RWPE1 (cell line): Measurements from ENCODE around the gene CSF2.

Experiments
- CTCF ChIA-PET: fragments of 350-600 bp; sonication (Branson Sonifier 250); formaldehyde crosslinking; extraction: SDS; loops from one replicate; lab custom pipeline; 2021; lab: Yijun Ruan, JAX
- POLR2A ChIA-PET: fragments of 400-600 bp; formaldehyde crosslinking; extraction: SDS; loops from one replicate; lab custom pipeline; 2020; ENCODE audit warnings: antibody characterized with exemption; ENCODE audit not compliant: low non-redundant PET; lab: Yijun Ruan, JAX
- DNase-seq: peaks from one replicate; pipeline ENCODE4 v3.0.0; 2012; ENCODE audit warnings: low spot score
- H3K27ac ChIP-seq: fragments of 450-650 bp; 2 replicates; pipeline ENCODE4 v1.5.1; 2017
- TF ChIP-seq, protein P1 (sequence below): fragments of 450-650 bp; conservative IDR thresholded peaks from 2 replicates; pipeline ENCODE4 v1.5.1; 2017; ENCODE audit warnings: low read depth, mild to moderate bottlenecking

CSF2 gene

DNA sequence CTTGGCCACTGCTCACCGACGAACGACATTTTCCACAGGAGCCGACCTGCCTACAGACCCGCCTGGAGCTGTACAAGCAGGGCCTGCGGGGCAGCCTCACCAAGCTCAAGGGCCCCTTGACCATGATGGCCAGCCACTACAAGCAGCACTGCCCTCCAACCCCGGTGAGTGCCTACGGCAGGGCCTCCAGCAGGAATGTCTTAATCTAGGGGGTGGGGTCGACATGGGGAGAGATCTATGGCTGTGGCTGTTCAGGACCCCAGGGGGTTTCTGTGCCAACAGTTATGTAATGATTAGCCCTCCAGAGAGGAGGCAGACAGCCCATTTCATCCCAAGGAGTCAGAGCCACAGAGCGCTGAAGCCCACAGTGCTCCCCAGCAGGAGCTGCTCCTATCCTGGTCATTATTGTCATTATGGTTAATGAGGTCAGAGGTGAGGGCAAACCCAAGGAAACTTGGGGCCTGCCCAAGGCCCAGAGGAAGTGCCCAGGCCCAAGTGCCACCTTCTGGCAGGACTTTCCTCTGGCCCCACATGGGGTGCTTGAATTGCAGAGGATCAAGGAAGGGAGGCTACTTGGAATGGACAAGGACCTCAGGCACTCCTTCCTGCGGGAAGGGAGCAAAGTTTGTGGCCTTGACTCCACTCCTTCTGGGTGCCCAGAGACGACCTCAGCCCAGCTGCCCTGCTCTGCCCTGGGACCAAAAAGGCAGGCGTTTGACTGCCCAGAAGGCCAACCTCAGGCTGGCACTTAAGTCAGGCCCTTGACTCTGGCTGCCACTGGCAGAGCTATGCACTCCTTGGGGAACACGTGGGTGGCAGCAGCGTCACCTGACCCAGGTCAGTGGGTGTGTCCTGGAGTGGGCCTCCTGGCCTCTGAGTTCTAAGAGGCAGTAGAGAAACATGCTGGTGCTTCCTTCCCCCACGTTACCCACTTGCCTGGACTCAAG lies 1.5 kb downstream of the CSF2 start:
- CTCF ChIA-PET = interaction anchor here (1.0 to 1.4 kb wide), 3 partner anchors 9 to 13 kb away, joined by 3 read pairs; no protein-coding TSS in a partner anchor
- peak overlapping the region; percentile 72 for H3K27ac ChIP-seq
- no peak for DNase-seq
- TF ChIP-seq, protein P1, sequence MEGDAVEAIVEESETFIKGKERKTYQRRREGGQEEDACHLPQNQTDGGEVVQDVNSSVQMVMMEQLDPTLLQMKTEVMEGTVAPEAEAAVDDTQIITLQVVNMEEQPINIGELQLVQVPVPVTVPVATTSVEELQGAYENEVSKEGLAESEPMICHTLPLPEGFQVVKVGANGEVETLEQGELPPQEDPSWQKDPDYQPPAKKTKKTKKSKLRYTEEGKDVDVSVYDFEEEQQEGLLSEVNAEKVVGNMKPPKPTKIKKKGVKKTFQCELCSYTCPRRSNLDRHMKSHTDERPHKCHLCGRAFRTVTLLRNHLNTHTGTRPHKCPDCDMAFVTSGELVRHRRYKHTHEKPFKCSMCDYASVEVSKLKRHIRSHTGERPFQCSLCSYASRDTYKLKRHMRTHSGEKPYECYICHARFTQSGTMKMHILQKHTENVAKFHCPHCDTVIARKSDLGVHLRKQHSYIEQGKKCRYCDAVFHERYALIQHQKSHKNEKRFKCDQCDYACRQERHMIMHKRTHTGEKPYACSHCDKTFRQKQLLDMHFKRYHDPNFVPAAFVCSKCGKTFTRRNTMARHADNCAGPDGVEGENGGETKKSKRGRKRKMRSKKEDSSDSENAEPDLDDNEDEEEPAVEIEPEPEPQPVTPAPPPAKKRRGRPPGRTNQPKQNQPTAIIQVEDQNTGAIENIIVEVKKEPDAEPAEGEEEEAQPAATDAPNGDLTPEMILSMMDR = no peak
- POLR2A ChIA-PET = no interaction called here

DNA sequence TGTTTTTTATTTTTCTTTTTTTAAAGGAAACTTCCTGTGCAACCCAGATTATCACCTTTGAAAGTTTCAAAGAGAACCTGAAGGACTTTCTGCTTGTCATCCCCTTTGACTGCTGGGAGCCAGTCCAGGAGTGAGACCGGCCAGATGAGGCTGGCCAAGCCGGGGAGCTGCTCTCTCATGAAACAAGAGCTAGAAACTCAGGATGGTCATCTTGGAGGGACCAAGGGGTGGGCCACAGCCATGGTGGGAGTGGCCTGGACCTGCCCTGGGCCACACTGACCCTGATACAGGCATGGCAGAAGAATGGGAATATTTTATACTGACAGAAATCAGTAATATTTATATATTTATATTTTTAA lies 2.1 kb downstream of the CSF2 start:
- H3K27ac ChIP-seq = peak overlapping the region; percentile 72
- DNase-seq = no peak
- POLR2A ChIA-PET = no interaction called here
- CTCF ChIA-PET = no interaction called here
- TF ChIP-seq, protein P1 = no peak

DNA sequence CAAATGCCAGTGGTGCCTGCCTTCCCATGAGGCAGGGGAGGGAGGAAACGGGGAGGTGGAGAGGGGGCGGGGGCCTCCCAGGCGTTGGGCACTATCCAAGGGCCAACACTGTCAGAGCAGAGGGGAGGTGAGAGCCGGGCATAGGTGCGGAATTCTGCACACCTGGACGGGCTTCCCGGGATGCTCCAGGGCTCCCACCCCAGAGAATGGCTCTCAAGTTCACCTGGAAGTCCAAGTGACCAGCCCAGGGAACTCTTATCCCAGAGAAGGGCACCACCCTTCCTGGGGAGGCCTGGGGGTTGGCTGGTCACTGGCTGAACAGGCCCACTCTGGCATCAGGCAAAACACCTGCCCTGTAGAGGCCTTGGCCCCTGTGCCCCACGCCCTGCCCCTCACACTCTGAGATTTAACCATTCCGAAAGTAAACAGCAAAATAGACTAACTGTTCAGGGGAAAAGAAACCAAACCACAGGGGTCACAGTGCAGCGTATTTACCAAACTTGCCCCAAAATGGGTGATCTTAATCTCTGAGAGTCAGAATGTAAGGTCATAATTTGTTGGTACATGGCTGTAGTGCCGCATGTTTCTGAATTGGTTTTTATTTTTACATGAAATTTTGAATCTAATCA lies 2.7 kb downstream of the CSF2 start:
- no peak overlapping the region for H3K27ac ChIP-seq
- POLR2A ChIA-PET = no interaction called here
- CTCF ChIA-PET = no interaction called here
- no peak for DNase-seq
- TF ChIP-seq, protein P1 = no peak

DNA sequence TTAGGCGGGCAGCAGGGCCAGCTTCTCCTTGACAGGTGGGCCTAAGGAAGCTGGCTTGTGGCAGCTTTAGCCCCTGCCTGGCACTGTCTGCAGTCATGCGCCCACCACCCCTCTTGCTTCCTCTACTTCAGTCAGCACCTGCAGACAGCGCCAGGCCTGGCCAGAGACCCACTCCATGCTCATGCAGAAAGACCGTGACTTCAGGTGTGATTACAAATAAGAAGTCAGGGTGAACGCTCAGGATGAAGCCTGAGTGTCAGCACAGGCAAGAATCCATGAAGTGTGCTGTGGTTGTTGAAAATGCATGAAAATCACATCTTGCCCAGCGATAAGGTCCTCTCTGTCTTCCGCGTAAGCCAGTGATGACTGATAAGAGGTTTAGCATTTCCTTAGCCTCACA lies 3.4 kb downstream of the CSF2 start:
- no peak for DNase-seq
- POLR2A ChIA-PET = no interaction called here
- CTCF ChIA-PET = interaction anchor here (0.5 to 1.5 kb wide), 3 partner anchors 18 to 588 kb away, joined by 4 to 5 read pairs (median 4); no protein-coding TSS in a partner anchor
- H3K27ac ChIP-seq = no peak overlapping the region
- TF ChIP-seq, protein P1 = no peak

DNA sequence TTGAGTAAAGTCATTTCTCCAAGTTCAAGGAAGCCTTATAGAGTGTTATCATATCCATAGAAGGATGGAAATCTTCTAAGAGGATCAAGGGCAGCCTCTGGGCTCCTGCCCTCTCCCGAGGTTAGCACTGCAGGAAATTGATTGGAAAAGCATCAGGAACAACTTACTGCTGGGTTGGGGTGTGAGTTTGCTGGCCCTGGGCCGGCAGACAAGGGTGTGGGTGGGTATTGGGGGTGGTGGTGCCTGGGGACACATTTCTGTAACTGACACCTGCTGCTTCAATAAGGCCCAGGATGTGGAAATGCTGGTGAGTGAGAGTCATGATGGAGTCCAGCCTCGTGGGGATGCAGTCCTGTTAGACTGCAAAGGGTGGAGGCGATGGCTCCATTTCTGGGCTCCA lies 5.5 kb downstream of the CSF2 start:
- ChIA-PET CTCF (no interaction called here), POLR2A (no interaction called here)
- TF ChIP-seq, protein P1 = no peak
- no peak overlapping the region for H3K27ac ChIP-seq
- no peak for DNase-seq

DNA sequence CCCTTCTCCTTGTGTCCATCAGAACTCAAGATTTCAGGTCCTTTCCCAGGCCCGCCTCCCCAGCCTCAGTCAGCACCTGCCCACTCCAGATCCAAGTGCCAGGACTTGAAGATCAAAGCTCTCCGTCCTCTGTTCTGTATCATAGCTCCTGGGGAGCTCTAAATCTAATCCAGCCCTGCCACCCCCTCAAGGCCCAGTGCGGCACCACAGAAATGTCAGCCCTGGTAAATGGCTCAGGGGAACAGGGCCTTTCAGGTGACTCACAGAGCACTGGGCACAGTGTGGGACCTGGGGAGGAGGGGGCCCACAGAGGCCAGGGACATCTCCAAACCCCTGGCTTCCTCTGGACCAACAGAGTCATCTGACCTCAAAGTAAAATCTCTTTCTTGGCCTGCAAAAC lies 6.0 kb downstream of the CSF2 start:
- CTCF ChIA-PET = interaction anchor here (1.9 kb wide), 1 partner anchor 14 kb away, joined by 10 read pairs; no protein-coding TSS in a partner anchor

More for the DNA sequence above, 6.0 kb downstream of the CSF2 start:
- TF ChIP-seq, protein P1 = no peak
- POLR2A ChIA-PET = no interaction called here
- DNase-seq = no peak
- no peak overlapping the region for H3K27ac ChIP-seq
